HUES64 (cell line): Measurements from ENCODE around the gene FARS2.

Source experiments
- H3K27ac ChIP-seq: 2 replicates; pipeline ENCODE4 v1.7.0; 2013; ENCODE audit warnings: low read depth, low read length, inconsistent platforms
- H3K27me3 ChIP-seq: 2 replicates; pipeline ENCODE4 v1.6.1; 2013; ENCODE audit warnings: mild to moderate bottlenecking, low read length; ENCODE audit not compliant: insufficient read depth
- H3K36me3 ChIP-seq: 2 replicates; pipeline ENCODE4 v1.6.1; 2013; ENCODE audit warnings: mild to moderate bottlenecking, low read length; ENCODE audit not compliant: insufficient read depth
- H3K4me1 ChIP-seq: 2 replicates; pipeline ENCODE4 v1.6.1; 2013; ENCODE audit warnings: mild to moderate bottlenecking, low read length, moderate library complexity; ENCODE audit not compliant: insufficient read depth
- H3K4me3 ChIP-seq: 2 replicates; pipeline ENCODE4 v1.5.1; 2013; ENCODE audit warnings: mild to moderate bottlenecking, low read length, moderate library complexity
- H3K9ac ChIP-seq: 2 replicates; pipeline ENCODE4 v1.6.1; 2013; ENCODE audit warnings: mild to moderate bottlenecking, low read depth, low read length
- H3K9me3 ChIP-seq: 2 replicates; pipeline ENCODE4 v1.6.1; 2013; ENCODE audit warnings: low read depth, low read length; ENCODE audit not compliant: insufficient read depth
- WGBS: fragments of 150-250, 120-280 bp; methylation state at CpG from one replicate; pipeline ENCODE4 v1.1.7; 2013; ENCODE audit warnings: missing lambda C conversion rate; 5-methylcytosine and 5-hydroxymethylcytosine counted together

FARS2 gene

DNA sequence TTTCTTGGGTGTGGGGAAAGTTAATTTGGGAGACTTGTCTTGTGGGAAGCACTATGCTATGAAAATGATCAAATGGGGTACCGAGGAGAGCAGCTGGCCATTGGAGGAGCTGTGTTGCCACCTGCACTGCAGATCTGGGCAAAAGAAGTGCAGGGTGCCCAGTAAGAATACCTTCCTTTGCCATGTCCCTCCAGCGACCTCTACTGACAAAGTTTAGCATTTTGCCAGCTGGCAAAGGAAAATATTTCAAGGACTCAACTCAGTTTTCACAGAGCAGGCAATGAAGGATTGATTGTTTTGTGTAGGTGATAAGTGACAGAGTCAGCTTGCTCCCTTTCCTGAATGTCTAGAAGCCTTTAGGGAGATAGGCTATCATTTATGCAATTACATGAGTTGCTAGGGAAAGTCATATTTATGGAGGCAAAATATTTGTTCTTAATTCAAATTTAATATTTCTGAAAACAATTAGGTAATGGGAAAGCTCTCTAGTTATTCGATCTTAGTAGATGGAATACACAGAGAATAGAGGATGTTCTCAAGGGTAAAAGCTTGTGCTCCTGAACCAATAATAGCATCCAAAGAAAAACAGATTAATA is 118.4 kb downstream of the FARS2 start:
- H3K27me3 ChIP-seq: no peaks in the 10 kb centered on the region
- H3K4me3 ChIP-seq: no peak overlapping the region
- H3K27ac ChIP-seq: no peak overlapping the region
- no peaks in the 10 kb centered on the region for H3K9me3 ChIP-seq
- H3K9ac ChIP-seq: no peak overlapping the region
- no peaks in the 10 kb centered on the region for H3K36me3 ChIP-seq
- 34% methylated on average over 2 of the region's 3 CpGs for WGBS
- H3K4me1 ChIP-seq: peaks cover 20% of the 10 kb centered on the region; the same call in 1 of the 2 replicates

DNA sequence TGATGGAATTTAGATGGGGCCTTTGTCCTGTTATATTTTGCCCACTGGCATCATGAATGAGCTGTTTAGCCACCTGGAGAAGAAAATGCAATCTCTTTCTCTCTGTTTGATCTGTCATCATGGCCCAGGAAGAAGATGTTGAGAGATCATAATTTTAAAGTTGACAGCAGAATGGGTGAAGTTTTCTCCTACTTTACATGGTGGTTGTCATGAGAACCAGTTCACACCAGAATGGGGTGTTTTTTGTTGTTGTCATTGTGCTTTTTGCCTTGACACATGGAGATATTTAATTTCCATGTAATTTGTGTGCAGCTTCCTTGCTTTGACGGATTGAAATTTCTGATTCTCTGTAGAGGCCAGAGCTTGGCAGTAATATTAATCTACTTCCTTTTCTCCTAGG is 122.5 kb downstream of the FARS2 start:
- Histone ChIP-seq H3K9ac (no peak overlapping the region), H3K27me3 (no peaks in the 10 kb centered on the region), H3K36me3 (no peaks in the 10 kb centered on the region), H3K4me3 (no peak overlapping the region), H3K27ac (no peak overlapping the region), H3K9me3 (no peaks in the 10 kb centered on the region), H3K4me1 (peaks cover 3% of the 10 kb centered on the region; the same call in 1 of the 2 replicates)
- 100% methylated on average over 1 of the region's 1 CpG for WGBS

DNA sequence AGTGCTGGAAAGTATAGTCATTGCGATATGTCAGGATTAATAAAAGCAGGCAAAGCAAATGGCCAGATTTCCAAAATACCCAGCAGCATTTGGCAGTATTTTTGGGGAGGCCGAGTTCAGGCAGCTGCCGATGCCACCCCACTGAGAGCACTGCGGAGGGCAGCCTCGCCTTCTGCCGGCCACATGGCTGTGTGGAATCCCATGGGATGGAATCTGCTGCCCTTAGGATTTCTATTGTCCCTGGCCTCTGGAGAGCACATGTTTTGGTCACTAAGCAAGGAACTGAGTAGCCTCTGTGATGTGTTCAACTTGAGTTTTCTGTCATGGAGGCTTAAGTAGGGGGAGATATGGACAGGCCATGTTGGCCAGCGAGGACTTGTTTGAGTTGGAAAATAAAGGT is 123.0 kb downstream of the FARS2 start:
- Histone ChIP-seq H3K4me3 (no peak overlapping the region), H3K27ac (no peak overlapping the region), H3K9ac (no peak overlapping the region), H3K36me3 (no peaks in the 10 kb centered on the region), H3K9me3 (no peaks in the 10 kb centered on the region), H3K27me3 (no peaks in the 10 kb centered on the region), H3K4me1 (no peaks in the 10 kb centered on the region)
- 93% methylated on average over 7 of the region's 7 CpGs for WGBS

DNA sequence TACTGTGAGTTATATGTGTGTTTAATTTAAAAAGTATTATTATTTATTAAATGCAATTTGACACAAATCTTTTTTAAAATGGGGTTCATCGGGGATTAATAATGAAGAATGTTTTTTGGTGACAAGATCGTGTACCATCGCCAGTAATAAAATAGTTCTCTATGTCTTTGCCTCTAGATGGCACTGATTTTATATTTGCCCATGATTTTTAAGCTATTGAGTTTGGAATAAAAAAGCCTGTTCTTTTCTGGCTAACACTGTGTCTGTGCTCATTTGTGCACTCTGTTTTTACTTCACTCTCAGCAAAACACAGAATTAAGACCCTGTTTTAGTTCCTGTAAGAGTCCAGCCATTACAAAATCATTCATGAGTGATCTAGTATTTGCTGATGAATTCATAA is 127.0 kb downstream of the FARS2 start:
- Histone ChIP-seq H3K36me3 (no peaks in the 10 kb centered on the region), H3K9me3 (no peaks in the 10 kb centered on the region), H3K4me3 (no peak overlapping the region), H3K27ac (no peak overlapping the region), H3K4me1 (no peaks in the 10 kb centered on the region), H3K27me3 (no peaks in the 10 kb centered on the region), H3K9ac (no peak overlapping the region)
- WGBS: 95% methylated on average over 3 of the region's 3 CpGs

DNA sequence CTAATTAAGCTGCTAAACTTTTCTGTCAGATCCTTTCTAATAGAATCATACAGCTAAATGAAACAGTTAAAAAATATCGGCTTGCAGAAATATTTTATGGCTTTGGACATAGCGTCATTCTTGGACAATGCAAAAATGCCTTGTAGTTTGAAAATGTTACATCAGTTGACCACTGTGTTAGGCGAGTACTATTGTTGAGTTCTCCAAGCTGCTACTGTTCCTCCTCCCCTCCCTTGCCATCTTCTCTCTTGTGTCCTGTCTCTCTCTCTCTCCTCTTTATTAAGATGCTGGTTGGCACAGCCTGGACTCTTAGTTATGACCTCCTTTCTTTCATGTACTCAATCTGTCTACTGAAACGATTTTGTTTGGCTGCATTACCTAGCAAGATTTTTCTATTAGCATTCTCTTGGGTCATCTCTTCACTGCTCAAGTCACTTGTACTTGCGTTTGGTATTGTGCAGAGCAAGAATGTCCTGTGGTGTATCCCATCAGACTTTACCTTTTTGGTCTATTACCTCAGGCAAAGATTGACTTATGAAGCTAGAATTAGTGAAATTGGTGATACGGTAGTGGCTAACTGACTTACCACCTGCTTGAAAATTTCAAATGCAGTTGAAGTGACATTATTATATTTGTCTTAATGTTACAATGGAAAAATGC is 127.9 kb downstream of the FARS2 start:
- no peak overlapping the region for H3K4me3 ChIP-seq
- no peaks in the 10 kb centered on the region for H3K27me3 ChIP-seq
- H3K27ac ChIP-seq: no peak overlapping the region
- H3K9ac ChIP-seq: no peak overlapping the region
- no peaks in the 10 kb centered on the region for H3K4me1 ChIP-seq
- no peaks in the 10 kb centered on the region for H3K9me3 ChIP-seq
- H3K36me3 ChIP-seq: no peaks in the 10 kb centered on the region
- 74% methylated on average over 6 of the region's 6 CpGs for WGBS

DNA sequence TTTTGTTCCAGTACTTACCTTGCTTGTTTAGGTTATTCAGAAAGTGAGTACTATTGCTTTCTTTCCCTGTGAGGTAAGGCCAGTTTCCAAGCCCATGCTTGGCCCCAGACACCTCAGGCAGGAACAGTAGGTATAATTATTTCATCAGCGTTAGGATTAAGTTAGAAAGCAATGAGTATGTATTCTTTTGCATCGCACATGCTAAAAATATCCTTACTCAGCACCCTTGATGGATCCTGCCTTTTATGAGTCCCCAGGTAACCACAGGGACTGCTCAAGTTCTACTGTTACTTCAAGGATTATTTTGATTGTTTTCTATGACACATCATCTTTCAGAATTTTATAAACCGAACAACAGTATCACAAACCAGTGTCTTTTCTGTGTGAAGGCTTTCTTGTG is 128.9 kb downstream of the FARS2 start:
- WGBS: 100% methylated on average over 2 of the region's 3 CpGs
- no peaks in the 10 kb centered on the region for H3K9me3 ChIP-seq
- no peak overlapping the region for H3K4me3 ChIP-seq
- H3K27me3 ChIP-seq: no peaks in the 10 kb centered on the region
- H3K4me1 ChIP-seq: no peaks in the 10 kb centered on the region
- no peak overlapping the region for H3K27ac ChIP-seq
- no peak overlapping the region for H3K9ac ChIP-seq
- H3K36me3 ChIP-seq: no peaks in the 10 kb centered on the region

DNA sequence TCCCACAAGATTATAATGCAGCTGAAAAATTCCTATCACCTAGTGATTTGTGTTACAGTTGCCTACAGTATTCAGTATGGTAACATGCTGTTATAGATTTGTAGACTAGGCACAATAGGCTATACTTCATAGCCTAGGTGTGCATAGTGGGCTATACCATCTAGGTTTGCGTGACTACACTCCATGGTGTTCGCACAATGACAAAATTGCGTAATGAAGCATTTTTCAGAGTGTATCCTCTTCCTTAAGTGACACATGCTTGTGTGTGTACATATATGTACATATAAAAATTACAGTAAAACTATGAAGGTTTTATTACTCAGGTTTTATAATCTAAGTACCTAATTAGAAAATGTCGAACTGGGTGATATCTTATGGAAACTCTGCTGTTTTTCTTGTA is 133.0 kb downstream of the FARS2 start:
- no peaks in the 10 kb centered on the region for H3K4me1 ChIP-seq
- no peaks in the 10 kb centered on the region for H3K27me3 ChIP-seq
- no peak overlapping the region for H3K9ac ChIP-seq
- no peak overlapping the region for H3K4me3 ChIP-seq
- H3K9me3 ChIP-seq: no peaks in the 10 kb centered on the region
- H3K36me3 ChIP-seq: no peaks in the 10 kb centered on the region
- no peak overlapping the region for H3K27ac ChIP-seq
- 72% methylated on average over 4 of the region's 4 CpGs for WGBS

DNA sequence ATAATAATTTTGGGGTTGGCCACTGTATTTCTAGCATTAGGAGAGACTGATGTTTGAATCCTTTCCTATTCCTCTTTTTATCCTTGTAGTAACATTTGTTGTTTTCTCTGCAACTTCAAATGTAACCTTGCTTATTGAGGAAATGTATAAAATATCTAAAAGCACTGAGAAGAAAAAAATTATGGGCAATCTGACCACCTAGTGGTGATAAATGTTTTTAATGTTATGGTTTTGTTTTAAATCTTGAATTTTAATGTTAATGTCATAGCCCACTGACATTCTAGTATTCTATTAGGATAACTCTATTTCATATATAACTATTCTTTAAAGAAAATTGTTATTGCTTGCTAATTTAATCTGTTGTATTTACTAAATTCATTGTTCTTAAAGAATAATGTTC is 134.4 kb downstream of the FARS2 start:
- Histone ChIP-seq H3K9ac (no peak overlapping the region), H3K27ac (no peak overlapping the region)

DNA sequence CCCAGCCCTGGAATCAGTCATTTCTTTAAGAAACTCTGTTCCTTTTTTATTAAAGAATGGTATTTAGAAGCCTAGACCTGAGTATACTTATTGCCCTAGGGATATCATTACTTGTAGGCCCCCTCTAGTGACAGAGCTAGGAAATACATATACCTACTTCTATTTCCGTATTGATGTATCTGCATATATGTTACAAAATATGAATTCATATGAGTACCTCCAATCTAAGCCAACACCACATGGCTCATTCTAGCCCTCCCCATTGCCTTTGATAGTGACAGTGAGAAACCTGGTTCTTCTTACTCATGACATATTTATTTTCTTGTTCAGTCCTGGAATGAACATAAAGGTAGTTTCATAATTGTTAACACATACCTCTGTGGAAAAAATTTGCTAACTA is 137.2 kb downstream of the FARS2 start:
- no CpG with 5 or more reads among the region's 1 CpG for WGBS
- H3K9me3 ChIP-seq: no peaks in the 10 kb centered on the region
- no peak overlapping the region for H3K9ac ChIP-seq
- no peaks in the 10 kb centered on the region for H3K27me3 ChIP-seq
- no peaks in the 10 kb centered on the region for H3K36me3 ChIP-seq
- H3K4me1 ChIP-seq: no peaks in the 10 kb centered on the region
- H3K4me3 ChIP-seq: no peak overlapping the region
- no peak overlapping the region for H3K27ac ChIP-seq

More for the DNA sequence above, 134.4 kb downstream of the FARS2 start:
- no peak overlapping the region for H3K4me3 ChIP-seq
- no peaks in the 10 kb centered on the region for H3K36me3 ChIP-seq
- H3K9me3 ChIP-seq: no peaks in the 10 kb centered on the region
- H3K4me1 ChIP-seq: no peaks in the 10 kb centered on the region
- H3K27me3 ChIP-seq: no peaks in the 10 kb centered on the region

DNA sequence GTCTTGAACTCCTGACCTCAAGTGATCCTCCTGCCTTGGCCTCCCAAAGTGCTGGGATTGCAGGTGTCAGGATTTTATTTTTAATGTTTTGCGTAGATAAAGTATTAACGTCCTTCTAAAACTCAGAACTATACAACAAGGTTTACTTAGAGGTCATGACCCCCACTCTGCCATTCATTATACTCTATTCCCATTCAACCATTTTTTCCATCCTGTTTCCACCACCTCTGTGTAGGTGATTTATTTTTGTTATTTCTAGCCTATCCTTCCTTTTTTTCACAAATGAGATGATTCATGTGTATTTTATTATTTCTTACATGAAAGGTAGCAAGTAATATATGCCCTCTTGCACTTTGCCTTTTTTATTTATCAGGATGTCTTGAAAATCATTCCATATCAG is 138.1 kb downstream of the FARS2 start:
- no peak overlapping the region for H3K27ac ChIP-seq
- H3K9ac ChIP-seq: no peak overlapping the region
- H3K9me3 ChIP-seq: no peaks in the 10 kb centered on the region
- no peaks in the 10 kb centered on the region for H3K4me1 ChIP-seq
- no peaks in the 10 kb centered on the region for H3K27me3 ChIP-seq
- H3K36me3 ChIP-seq: no peaks in the 10 kb centered on the region
- WGBS: 100% methylated on average over 2 of the region's 2 CpGs
- H3K4me3 ChIP-seq: no peak overlapping the region

DNA sequence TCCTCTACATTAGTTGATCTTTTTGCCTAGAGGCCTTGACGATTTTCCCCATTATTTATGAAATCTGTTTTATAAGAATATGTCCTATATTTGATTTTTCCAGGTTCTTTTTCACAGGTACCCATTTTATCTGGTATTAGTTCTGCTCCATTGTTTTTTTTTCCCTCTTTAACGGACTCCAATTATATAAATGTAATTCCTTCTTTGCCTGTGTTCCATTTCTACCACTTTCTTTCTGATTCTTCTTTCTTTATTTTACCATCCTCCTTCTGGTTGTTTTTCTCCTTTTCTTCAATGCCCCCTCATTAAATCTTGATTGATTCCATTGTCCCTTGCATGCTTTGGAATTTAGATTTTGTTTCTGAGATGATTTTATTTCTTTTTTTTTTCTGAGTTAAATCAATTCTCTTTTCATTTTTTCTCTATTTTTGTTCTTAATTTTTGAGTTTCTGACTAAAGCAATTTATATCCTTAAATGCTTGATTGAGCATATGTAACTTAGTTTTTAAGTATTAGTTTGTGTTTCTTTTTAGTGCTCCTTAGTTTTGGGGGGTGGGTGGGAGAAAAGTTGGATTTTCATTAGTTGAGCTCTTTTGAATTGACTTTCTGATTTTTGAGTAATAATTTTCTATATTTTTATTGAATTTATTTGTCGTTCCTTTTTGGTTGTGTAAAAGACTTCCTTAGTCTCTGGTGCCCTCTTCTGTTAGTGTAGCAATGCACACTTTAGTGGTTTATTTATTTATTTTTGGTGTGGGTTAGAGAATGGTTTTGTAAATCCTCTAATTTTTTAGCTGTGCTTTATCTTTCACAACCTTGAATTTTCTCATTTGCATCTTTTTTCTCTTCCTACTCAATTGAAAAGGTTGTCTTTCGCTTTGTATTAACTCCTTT is 140.8 kb downstream of the FARS2 start:
- no peak overlapping the region for H3K27ac ChIP-seq
- no peaks in the 10 kb centered on the region for H3K9me3 ChIP-seq
- H3K4me3 ChIP-seq: no peak overlapping the region
- 71% methylated on average over 3 of the region's 4 CpGs for WGBS
- no peak overlapping the region for H3K9ac ChIP-seq
- H3K27me3 ChIP-seq: no peaks in the 10 kb centered on the region
- H3K4me1 ChIP-seq: no peaks in the 10 kb centered on the region
- no peaks in the 10 kb centered on the region for H3K36me3 ChIP-seq
